Activated effector memory CD4-positive, alpha-beta T cell treated with Interleukin-2 at 50 U/mL for 16 hours (primary cell): Measurements from ENCODE around the gene PLEKHM3.
"Not testable (repeated sequence)": the region's sequence is repeated elsewhere in the genome, so short reads cannot be mapped to it uniquely, and the experiment has no call there.

Source experiments
- DNase-seq: peaks from one replicate; pipeline ENCODE4 v3.0.0-alpha.2; 2020

PLEKHM3 gene

DNA sequence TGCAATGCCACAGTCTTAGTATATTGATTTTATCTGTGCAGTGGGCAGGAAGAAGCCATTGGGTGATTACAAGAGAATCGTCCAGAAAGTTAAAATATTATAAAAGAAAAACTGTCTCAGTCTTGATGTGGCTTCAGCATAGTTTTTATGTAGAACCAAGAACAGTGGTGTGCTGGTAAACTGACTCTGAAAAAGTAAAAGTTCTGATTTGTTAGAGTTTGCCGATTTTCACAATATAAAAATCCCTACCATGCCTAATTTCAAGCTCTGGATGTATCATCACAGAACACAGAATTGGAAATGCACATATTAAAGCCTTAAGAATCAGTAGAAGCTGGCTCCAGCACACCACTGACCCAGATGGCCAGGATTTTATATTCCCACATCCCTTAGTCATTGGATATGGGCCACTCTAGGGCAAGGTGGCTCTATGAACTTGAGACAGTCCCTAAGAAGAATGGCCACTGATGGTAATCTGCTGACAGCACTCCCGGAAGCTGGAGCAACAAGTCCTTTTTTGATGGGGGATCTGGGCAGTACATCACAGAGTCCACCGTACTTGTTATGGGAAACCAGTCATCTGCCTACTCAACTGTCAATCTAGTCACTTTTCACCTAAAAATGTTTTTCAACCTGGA lies 9.3 kb upstream of the PLEKHM3 start:
- no peak for DNase-seq

DNA sequence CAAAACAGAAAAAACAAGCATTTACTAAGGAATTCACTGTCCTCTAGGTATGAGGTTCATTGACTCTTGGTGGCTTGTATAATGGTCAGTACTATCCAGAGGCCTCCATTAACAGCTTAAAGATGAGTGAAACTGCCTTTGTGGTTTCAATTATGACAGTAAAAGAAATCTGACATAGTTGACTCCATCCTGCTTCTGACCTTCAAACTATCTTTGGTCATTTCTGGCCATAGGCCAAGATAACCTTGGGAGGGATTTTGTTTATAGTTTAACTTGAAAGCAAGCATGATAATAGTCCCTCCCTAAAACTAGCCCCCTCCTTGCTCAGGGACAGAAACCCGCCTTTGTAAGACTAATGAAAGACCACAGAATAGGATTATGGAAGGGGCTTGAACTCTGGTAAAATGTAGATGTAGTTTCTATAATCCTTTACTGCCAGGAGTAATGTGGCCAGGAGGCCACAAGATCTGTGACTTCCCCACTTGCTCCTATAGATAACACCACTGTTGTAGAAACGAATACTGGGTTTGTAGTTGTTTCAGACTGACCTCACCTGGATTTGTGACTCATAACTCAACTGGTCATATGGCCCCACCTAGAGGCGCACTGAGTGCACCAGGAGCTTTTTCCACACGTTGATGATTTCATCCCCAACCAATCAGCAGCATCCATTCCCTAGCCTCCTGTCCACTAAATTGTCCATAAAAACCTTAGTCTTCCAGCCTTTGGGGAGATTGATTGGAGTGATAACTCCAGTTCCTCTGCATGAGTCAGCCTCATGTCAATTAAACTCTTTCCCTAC lies 8.6 kb upstream of the PLEKHM3 start:
- peak; percentile 8 for DNase-seq

DNA sequence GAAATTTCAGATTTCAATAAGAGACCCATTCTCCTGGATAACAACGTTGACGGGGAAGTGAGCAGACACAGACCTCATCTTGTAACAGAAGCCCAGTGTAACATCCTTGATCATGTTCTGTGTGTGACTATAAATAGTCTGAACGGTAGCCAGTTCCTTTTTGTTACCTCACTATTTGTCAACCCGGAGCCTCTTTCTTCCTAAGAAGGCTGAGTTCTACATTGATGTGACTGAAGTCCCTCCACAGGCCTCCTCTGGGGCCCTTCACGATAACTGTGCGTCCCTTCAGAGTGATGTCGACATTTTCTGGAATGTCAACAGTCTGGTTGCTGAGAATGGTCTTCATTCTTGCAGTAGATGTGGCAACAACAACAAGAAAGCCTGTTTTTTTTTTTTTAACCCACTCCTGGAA lies 6.3 kb upstream of the PLEKHM3 start:
- no peak for DNase-seq

DNA sequence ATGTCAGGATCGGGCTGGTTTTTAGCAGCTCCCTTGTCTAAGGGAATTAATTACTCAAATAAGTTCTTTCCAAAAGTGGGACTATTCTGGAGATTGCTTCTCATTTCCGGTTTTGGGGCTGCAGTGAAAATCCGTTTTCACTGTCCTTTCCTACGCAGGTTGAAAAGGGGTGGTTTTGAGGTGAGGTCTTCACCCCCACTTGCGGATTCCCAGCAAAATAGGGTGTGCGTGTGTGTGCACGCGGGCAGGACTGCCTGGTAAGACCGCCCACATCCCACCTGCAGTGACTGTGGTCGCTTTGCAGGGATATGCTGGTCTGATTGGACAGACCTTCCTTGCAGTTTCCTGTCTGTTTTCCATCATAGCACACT lies 472 bp upstream of the PLEKHM3 start:
- DNase-seq: no peak

DNA sequence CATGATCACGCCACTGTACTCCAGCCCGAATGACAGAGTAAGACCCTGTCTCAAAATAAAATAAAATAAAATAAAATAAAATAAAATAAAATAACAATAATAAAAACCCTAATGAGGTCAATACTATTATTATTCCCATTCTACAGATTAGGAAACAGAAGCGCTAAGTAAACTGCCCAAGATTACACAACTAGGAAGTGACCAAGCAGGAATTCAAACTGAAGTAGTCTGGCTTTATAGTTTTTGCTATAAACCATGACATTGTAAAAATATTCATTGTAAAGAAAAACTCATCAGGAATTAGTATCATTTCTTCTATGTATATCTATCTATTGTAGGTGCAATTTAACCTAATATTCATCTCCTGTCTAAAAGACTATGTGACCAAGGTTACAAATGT lies 1.2 kb downstream of the PLEKHM3 start:
- DNase-seq: no peak

DNA sequence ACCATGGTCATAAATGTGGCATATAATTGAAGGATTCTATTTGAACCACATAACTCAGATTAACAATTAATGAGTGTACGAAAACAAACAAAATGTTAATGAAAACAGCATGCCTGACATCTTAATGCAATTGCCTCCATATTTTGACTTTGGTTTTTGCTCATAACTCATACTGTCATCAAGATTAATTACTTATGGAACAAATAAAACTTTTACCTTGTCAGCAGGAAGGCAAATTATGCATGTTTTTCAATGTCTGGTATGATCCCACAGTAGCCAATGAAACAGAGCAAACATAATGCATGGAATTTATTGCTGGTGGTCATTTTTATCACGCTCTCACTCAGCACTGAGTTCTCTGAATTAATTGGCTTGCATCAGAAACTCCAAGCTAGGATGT lies 5.1 kb downstream of the PLEKHM3 start:
- no peak for DNase-seq

DNA sequence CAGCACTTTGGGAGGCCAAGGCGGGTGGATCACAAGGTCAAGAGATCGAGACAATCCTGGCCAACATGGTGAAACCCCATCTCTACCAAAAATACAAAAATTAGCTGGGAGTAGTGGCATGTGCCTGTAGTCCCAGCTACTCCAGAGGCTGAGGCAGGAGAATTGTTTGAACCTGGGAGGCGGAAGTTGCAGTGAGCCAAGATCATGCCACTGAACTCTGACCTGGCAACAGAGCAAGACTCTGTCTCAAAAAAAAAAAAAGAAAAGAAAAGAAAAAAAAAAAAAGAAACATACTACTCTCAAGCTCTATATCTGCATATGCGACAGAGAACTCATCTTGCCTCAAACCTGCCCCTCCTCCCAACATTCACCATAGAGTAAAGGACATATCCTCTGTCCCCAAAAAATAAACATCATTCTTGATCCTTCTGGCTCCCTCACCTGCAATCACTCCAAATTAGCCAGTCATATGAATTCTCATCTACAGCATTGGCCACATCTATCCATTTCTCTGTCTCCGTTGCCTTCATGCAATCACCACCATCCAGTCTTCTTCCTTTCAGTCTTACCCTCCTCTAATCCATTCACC lies 7.1 kb downstream of the PLEKHM3 start:
- DNase-seq: not testable (repeated sequence)

DNA sequence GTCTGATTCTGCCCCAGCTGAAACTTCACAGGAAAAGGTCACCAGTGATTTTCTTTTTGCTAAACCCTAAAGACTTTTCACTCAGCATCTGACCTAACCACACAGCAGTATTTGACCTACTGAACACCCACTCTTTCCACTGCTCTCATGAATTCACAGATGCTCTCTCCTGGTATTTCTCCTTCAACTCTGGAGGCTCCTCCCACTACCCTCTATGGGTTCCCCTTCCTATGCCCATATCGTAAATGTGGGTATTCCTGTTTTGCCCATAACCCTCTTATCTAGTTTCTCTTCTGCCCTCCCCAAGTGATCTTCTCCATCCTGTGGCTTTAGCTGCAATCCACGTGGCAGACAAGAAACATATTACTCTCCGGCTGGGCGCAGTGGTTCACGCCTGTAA lies 7.6 kb downstream of the PLEKHM3 start:
- no peak for DNase-seq

DNA sequence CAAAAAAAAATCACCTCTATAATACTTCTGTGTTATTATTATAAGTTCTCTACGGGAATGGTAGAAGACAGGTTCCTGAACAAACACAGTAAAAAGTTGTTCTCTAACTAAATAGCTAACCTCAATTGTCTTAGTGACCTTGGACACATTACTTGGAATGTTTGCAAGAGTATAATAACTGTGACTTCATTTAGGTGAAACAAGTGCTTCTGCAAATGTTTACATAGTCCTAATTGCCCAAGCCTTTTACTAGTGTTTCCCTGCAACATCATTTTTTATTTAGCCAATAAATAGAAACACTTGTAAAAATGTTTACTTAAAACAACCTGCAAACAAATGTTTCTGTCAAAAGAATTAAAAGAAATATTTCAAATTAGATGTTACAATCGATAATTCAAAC lies 9.9 kb downstream of the PLEKHM3 start:
- DNase-seq: no peak

DNA sequence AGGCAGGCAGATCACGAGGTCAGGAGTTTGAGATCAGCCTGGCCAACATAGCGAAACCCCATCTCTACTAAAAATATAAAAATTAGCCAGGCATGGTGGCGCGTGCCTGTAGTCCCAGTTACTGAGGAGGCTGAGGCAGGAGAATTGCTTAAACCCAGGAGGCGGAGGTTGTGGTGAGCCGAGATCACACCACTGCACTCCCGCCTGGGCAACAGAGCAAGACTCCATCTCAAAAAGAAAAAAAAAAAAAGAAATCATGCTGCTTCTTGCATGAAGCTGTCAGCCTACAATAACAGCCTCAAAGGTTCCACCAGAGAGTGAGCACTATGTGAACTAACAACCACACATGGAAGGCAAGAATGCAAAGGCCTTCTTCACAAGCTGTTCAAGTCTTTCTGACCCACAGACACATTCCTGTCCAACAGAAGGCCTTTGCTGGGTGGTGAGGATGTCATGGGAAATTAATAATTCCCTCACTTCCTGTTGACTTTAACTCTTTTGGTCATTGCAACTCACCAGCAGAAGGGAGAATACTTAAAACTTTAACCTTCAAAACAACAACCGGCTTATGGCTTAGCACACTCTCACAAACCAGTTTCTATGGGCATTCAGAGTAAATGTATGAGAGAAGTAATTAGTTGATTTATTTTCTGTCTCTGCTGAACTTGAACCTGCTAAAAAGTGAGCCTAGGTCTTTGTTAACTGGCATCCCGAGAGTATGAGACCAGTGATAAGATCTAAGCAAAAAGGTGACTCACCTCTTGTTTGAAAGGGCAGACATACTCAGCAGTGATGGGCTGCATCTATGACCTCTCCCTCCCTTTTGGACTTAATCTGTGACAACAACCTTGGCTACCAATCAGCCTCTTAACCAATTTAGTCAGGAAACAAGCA lies 11.8 kb downstream of the PLEKHM3 start:
- DNase-seq: no peak

DNA sequence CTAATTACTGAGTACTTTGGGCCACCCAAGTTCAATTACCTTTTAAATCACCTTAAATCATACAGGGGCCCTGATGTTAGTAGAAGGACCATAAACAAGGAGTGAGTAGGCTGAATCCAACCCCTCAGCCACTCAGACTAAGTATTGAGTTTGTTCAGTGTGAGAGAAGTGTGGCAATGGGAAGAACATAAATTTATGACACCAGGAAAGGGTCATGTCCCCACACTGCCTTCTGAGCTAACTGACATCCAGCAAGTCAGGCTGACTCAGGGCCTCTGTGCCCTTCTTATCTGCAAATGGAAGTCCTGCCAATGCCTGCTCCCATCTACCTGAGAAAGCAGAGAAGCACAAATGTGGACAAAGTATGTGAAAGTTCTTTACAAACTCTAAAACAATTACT lies 12.9 kb downstream of the PLEKHM3 start:
- no peak for DNase-seq

DNA sequence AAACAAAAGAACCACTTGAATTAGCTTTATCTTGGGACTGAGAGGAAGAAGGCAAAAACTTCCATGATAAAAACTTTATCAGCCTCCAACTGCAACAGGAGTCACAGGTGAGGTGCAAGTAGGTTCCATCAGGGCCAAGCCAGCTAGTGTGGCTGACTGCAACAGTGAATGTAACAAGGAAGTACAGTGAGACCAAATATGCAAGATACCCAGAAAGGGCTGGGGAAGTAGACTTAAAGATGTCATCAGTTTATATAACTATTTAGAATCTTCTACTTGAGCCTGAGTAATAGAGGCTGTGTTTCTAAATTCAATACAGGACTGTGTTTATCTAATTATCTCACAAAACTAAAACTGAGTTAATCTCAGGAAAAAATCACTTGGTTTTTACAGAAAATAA lies 14.8 kb downstream of the PLEKHM3 start:
- DNase-seq: no peak

DNA sequence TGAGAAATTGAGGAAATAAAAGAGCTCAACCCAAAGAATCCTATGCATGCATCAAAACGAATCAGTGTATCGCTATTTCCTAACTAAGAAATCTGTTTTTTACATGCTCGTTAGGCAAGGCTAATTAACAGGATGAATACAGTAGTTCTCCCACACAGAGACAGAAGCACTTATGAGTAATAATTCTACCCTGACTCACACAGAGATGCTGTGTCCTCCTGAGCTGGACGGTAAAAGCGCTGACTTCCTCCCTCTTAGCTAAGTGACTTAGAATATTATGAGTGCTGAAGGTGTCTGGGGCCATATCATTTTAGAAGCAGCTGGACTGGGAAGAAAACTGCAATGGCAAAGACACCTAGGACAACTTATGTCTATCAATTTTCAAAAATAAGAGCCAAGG lies 18.5 kb downstream of the PLEKHM3 start:
- no peak for DNase-seq

DNA sequence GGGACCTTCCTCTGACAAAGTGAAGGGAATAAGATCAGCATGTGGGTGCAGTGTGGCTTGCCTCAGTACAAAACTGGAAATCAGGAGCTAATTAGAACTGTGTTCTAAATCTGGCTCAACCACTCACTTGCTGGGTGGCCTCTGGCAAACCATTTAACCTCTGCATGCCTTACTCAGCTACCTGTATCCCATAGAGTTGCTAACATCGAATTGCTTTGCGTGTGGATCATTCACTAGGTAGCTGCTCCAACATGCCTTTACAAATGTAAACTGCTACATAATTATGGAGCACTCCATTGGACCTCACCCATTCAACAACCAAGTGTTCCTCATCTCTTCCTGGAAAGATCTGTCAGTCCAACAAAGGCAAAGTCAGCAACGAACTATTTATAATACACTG lies 19.0 kb downstream of the PLEKHM3 start:
- no peak for DNase-seq

DNA sequence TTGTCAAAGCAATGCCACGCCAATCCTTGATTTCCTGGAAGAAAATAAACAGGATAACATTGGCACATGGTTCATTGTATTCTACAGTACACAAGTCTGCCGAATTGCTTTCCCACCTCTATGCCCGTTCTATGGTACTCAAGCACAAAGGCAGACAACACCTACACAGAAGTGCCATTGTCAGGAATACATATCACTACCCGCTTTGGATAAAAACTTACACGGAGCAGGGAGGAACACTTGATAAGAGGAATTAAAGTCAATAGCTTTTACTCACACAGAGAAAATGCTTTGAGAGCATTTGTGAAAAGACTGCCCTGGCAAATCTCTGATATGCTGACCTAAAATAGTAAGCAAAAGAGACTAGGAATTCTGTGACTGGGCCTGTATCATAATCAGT lies 23.4 kb downstream of the PLEKHM3 start:
- DNase-seq: no peak

DNA sequence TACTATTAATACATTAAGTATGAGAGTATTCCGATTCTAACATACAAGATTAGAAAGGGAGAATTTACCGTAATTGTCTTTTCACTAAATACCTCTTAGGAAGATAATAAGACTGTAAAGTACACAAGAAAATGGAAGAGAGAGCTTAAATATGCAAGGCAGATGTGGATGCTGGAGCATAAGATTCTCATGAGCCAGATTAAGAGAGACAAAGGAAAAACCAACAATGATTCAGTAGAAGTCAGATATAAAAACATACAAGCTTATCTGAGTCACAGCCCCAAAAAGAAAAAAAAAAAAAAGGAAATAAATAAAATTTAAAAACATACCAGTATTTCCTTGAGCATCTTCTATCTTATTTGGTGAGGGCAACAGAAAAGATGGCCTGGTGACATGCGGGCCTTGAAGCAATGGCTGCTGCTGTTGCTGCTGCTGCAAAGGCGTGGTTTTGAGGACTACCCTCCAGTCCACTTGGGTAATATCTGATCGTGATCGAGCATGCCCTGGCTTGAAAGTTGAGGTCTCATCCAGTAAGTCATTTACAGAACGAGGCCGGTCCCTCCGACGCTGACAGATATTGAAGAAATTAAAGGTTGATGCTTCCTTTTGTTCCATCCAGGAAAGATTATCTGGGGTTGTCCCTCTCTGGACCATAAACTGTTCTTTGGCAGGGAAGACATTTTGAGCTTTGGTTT lies 24.5 kb downstream of the PLEKHM3 start:
- no peak for DNase-seq

DNA sequence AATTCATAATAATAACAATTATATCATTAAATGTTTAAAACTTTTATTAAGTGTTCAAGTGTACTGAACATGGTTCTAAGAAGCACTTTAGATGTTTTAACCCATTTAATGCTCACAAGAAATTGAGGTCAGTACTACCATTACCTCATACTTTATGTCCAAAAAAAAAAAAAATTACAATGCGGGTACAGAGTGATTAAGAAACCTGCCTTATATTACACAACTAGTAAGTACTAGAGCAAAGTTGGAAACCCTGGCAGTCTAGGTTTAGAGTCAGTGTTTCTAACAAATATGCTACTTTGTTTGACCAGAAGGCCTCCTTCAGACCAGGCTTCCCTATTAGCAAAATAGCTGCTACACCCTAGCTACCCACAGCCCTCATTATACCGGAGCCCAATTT lies 28.5 kb downstream of the PLEKHM3 start:
- no peak for DNase-seq

DNA sequence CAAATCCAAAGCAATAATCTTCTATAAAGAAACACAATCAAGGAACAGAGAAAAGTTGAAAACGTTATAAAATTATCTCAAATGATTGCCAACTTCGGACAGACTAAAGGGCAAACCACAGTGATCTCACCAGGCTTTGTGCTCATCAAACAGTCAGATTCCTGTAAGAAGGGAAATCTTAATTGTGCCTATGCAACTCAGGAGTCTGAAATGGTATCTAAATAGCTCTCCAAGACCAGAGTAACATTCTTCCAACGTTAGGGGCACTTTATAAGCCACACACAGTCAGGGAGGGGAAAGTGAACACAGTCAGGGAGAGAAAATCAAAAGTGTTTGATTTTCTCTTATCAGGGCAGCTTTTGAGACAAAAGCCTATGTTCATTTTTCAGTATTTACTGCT lies 29.4 kb downstream of the PLEKHM3 start:
- DNase-seq: no peak

DNA sequence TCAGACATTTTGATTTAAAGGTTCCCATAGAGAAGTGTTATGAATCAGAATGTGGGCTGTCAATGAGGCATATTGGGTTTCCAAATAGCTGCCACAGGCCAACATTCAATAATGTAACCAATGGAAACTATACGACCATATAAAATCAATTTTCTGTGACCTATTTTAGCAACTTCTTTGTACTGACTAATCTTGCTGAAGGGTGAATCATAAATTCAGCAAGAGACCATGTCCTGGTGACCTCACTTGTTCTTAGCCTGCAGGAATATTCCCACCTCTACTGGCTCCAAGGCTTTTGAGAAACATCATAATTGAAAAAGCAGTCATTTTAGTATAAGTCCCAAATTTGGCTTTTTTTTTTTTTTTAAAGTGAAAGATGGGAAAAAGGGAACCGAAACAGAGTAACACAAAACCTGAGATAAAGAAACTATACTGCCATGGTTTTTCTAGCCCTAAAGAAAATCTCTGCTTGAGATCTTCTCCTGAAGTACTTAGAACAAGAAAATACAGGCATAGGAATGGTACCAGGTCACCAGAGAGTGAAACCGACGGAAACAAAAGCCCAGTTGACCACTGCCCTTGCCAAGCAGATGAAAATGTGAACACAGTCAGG lies 32.1 kb downstream of the PLEKHM3 start:
- DNase-seq: no peak

DNA sequence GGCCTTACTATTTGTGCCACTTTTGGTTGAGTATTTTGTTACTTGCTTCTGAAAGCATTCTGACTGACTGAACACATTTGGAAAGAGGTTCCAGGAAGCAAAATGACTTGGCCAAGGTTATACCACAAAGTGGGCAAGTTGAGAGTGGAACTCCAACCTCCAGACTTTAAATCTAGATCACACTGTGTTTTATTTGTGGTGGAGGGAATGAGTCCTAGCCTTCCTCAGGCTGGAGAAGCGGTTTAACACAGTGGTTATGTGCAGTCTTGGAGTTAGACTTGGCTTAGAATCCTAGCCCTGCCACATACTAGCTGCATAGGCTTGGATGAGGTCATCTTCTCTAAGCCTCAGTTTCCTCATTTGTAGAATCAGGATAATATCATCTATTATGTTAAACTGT lies 33.4 kb downstream of the PLEKHM3 start:
- DNase-seq: no peak

DNA sequence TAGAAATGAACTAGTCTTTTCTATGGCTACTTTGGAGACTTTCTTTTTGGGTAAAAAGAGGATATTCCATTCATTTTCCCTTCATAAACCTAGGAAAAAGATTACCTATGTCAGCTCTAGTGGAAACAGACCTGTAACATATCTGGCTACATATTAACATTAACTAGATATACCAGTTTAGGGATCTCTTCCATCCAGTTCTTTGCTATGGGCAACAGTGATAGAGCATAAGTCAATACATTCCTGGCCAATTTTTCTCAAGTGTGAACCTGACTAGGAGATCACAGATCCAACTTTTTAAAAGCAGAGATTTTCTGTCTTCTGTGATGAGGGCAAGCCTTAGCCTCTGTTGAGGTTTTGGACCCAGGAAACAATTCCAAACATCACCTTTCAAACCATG lies 34.5 kb downstream of the PLEKHM3 start:
- DNase-seq: no peak

DNA sequence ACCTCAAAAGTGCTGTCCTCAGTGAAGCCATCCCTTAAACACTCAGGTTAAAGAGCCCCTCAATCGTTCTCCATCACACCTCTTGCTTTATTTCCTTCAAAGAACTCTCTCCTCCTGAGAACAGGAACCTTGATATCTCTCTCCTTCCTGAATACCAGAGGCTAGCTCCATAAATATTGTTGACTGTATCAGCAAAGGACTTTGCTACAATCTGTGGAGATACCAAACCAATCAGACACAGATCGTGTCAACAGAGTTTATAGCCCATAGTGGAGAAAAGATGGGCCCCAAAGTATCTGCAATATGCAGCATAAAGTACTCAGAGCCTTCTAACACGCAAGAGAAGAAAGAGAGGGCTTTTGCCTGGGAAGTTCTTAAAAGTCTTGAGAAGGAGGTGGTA lies 36.4 kb downstream of the PLEKHM3 start:
- DNase-seq: no peak
